ENCODE measurements around the gene MRPL27. TPM values are rescaled to one million over a fixed set of nuclear protein-coding genes. Genes with fewer than 3 reads are reported as not detected.

MRPL27 gene
- polyA plus RNA-seq (2013, experiment 1 of 2): 55.3 TPM
- polyA plus RNA-seq (2013, experiment 2 of 2): 54.4 TPM

- no peaks in the 10 kb centered on the region for H3K79me1 ChIP-seq (ENCODE audit: low read depth, low read length)
- H3K18ac ChIP-seq (ENCODE audit: low read length): peak within 1 kb of the TSS; percentile 99
- peak; percentile 77 for DNase-seq (ENCODE audit: low spot score)
- no peak within 1 kb of the TSS for H2BK12ac ChIP-seq (ENCODE audit: low read length)
- peaks cover 18 to 69% of the 10 kb centered on the region in 2 donors for H3K36me3 ChIP-seq (replicated peaks in 1 of 2; ENCODE audit: control insufficient read depth in 2 of 2, insufficient read depth in 2 of 2, low read length in 2 of 2)
- H3K23ac ChIP-seq (ENCODE audit: low read depth, low read length, poor library complexity): peak within 1 kb of the TSS; percentile 87
- H3K27ac ChIP-seq (replicated peaks; ENCODE audit: low read length): peak within 1 kb of the TSS; percentile 82
- no CpG with 5 or more reads among the region's 42 CpGs for WGBS, 2 donors (ENCODE audit: extremely low coverage in 2 of 2, insufficient read length in 2 of 2, insufficient replicate concordance in 1 of 2)
- H3K27me3 ChIP-seq (ENCODE audit: control insufficient read depth in 3 of 3, insufficient read depth in 3 of 3, low read depth in 1 of 3, low read length in 3 of 3): no peaks in the 10 kb centered on the region
- H3K4me1 ChIP-seq (ENCODE audit: control insufficient read depth in 2 of 2, insufficient read depth in 1 of 2, low read depth in 1 of 2, low read length in 2 of 2): peaks cover 4 to 6% of the 10 kb centered on the region in 2 donors
- no peak within 1 kb of the TSS for H2BK15ac ChIP-seq (ENCODE audit: low read length)
- H3K4ac ChIP-seq (ENCODE audit: low read length): no peak within 1 kb of the TSS
- H2BK120ac ChIP-seq (ENCODE audit: low read depth, low read length): no peak within 1 kb of the TSS
- H3K9me3 ChIP-seq (replicated peaks in 1 of 2; ENCODE audit: control insufficient read depth in 2 of 2, insufficient read depth in 1 of 2, low read depth in 1 of 2, low read length in 2 of 2): no peaks in the 10 kb centered on the region
- H4K8ac ChIP-seq (ENCODE audit: low read depth, low read length): peak within 1 kb of the TSS; percentile 98
- peak within 1 kb of the TSS; percentile 84 for H2BK5ac ChIP-seq (ENCODE audit: low read length)
- H4K91ac ChIP-seq (ENCODE audit: low read depth, low read length, poor library complexity): peak within 1 kb of the TSS; percentile 88
- H3K4me2 ChIP-seq (ENCODE audit: insufficient read depth, low read length, poor library complexity, severe bottlenecking): peak within 1 kb of the TSS; percentile 71
- H2AK5ac ChIP-seq (ENCODE audit: low read depth, low read length): peak within 1 kb of the TSS; percentile 83
- peak within 1 kb of the TSS; percentile 82 to 99 for H3K4me3 ChIP-seq (ENCODE audit: low read length in 2 of 2)
- peak within 1 kb of the TSS; percentile 95 for H3K9ac ChIP-seq (ENCODE audit: low read depth, low read length, poor library complexity)
- peak within 1 kb of the TSS; percentile 42 for H3K14ac ChIP-seq (ENCODE audit: low read length)
- H2AFZ ChIP-seq (ENCODE audit: low read length): peak within 1 kb of the TSS; percentile 97
These were observed at the start of gene MRPL27, which contains the start of gene EME1 for GRCh38 chr17:50372758-50373556. MRPL27 (minus strand) TSS chr17:50373184; CDS start chr17:50373170, 14 bp downstream. EME1 (plus strand) TSS chr17:50373229; CDS start chr17:50375209, 1,980 bp downstream.

GRCh38 chr17:50422738-50423137 lies 49.8 kb upstream of the MRPL27 start:
- Histone ChIP-seq H3K4ac (ENCODE audit: low read length) (no peak overlapping the region), H2BK120ac (ENCODE audit: low read depth, low read length) (no peak overlapping the region), H3K14ac (ENCODE audit: low read length) (no peak overlapping the region), H4K8ac (ENCODE audit: low read depth, low read length) (no peak overlapping the region), H3K9me3 (replicated peaks in 1 of 2; ENCODE audit: control insufficient read depth in 2 of 2, insufficient read depth in 1 of 2, low read depth in 1 of 2, low read length in 2 of 2) (no peaks in the 10 kb centered on the region), H3K9ac (ENCODE audit: low read depth, low read length, poor library complexity) (no peak overlapping the region), H3K4me1 (ENCODE audit: control insufficient read depth in 2 of 2, insufficient read depth in 1 of 2, low read depth in 1 of 2, low read length in 2 of 2) (peaks cover 10 to 14% of the 10 kb centered on the region in 2 donors), H2BK5ac (ENCODE audit: low read length) (no peak overlapping the region), H3K79me1 (ENCODE audit: low read depth, low read length) (no peaks in the 10 kb centered on the region), H3K4me2 (ENCODE audit: insufficient read depth, low read length, poor library complexity, severe bottlenecking) (no peak overlapping the region), H3K36me3 (replicated peaks in 1 of 2; ENCODE audit: control insufficient read depth in 2 of 2, insufficient read depth in 2 of 2, low read length in 2 of 2) (no peaks in the 10 kb centered on the region), H2AFZ (ENCODE audit: low read length) (no peak overlapping the region), H3K27me3 (ENCODE audit: control insufficient read depth in 3 of 3, insufficient read depth in 3 of 3, low read depth in 1 of 3, low read length in 3 of 3) (peaks cover 0 to 16% (median 3%) of the 10 kb centered on the region in 3 experiments), H3K18ac (ENCODE audit: low read length) (no peak overlapping the region), H4K91ac (ENCODE audit: low read depth, low read length, poor library complexity) (no peak overlapping the region), H3K4me3 (ENCODE audit: low read length in 2 of 2) (no peak overlapping the region), H3K27ac (replicated peaks; ENCODE audit: low read length) (no peak overlapping the region), H3K23ac (ENCODE audit: low read depth, low read length, poor library complexity) (no peak overlapping the region), H2AK5ac (ENCODE audit: low read depth, low read length) (no peak overlapping the region), H2BK12ac (ENCODE audit: low read length) (no peak overlapping the region), H2BK15ac (ENCODE audit: low read length) (no peak overlapping the region)
- whole genome bisulfite sequencing, 2 donors (ENCODE audit: extremely low coverage in 2 of 2, insufficient read length in 2 of 2, insufficient replicate concordance in 1 of 2): no CpG with 5 or more reads among the region's 2 CpGs
- DNase-seq (ENCODE audit: low spot score): no peak

GRCh38 chr17:50421308-50422051 lies 48.5 kb upstream of the MRPL27 start:
- Histone ChIP-seq H2BK12ac (ENCODE audit: low read length) (no peak overlapping the region), H3K4ac (ENCODE audit: low read length) (no peak overlapping the region), H3K23ac (ENCODE audit: low read depth, low read length, poor library complexity) (no peak overlapping the region), H3K4me2 (ENCODE audit: insufficient read depth, low read length, poor library complexity, severe bottlenecking) (no peak overlapping the region), H3K18ac (ENCODE audit: low read length) (no peak overlapping the region), H3K4me1 (ENCODE audit: control insufficient read depth in 2 of 2, insufficient read depth in 1 of 2, low read depth in 1 of 2, low read length in 2 of 2) (peaks cover 5 to 9% of the 10 kb centered on the region in 2 donors), H2BK15ac (ENCODE audit: low read length) (no peak overlapping the region), H2AFZ (ENCODE audit: low read length) (no peak overlapping the region), H3K27me3 (ENCODE audit: control insufficient read depth in 3 of 3, insufficient read depth in 3 of 3, low read depth in 1 of 3, low read length in 3 of 3) (peaks cover 0 to 16% (median 3%) of the 10 kb centered on the region in 3 experiments), H3K36me3 (replicated peaks in 1 of 2; ENCODE audit: control insufficient read depth in 2 of 2, insufficient read depth in 2 of 2, low read length in 2 of 2) (no peaks in the 10 kb centered on the region), H3K9me3 (replicated peaks in 1 of 2; ENCODE audit: control insufficient read depth in 2 of 2, insufficient read depth in 1 of 2, low read depth in 1 of 2, low read length in 2 of 2) (no peaks in the 10 kb centered on the region), H3K79me1 (ENCODE audit: low read depth, low read length) (no peaks in the 10 kb centered on the region), H4K91ac (ENCODE audit: low read depth, low read length, poor library complexity) (no peak overlapping the region), H2BK5ac (ENCODE audit: low read length) (no peak overlapping the region), H2AK5ac (ENCODE audit: low read depth, low read length) (no peak overlapping the region), H4K8ac (ENCODE audit: low read depth, low read length) (no peak overlapping the region), H3K14ac (ENCODE audit: low read length) (no peak overlapping the region), H3K4me3 (ENCODE audit: low read length in 2 of 2) (no peak overlapping the region), H3K27ac (replicated peaks; ENCODE audit: low read length) (no peak overlapping the region), H3K9ac (ENCODE audit: low read depth, low read length, poor library complexity) (no peak overlapping the region), H2BK120ac (ENCODE audit: low read depth, low read length) (no peak overlapping the region)
- DNase-seq (ENCODE audit: low spot score): no peak
- no CpG with 5 or more reads among the region's 3 CpGs for WGBS, 2 donors (ENCODE audit: extremely low coverage in 2 of 2, insufficient read length in 2 of 2, insufficient replicate concordance in 1 of 2)

All from neuronal stem cell (in vitro differentiated cells).